CD4-positive, alpha-beta memory T cell (primary cell): ENCODE measurements around the gene CENPN. TPM values are rescaled to one million over a fixed set of nuclear protein-coding genes. Genes with fewer than 3 reads are reported as not detected.

ENCODE experiments used
- CTCF ChIA-PET: fragments of 350-600 bp; sonication (Branson Sonifier 250); formaldehyde crosslinking; loops from one replicate; lab custom pipeline; 2021; ENCODE audit warnings: inconsistent platforms; ENCODE audit not compliant: partially characterized antibody; lab: Charles Lee
- POLR2A ChIA-PET: fragments of 350-600 bp; sonication (Branson Sonifier 250); formaldehyde crosslinking; loops from one replicate; lab custom pipeline; 2021; ENCODE audit not compliant: partially characterized antibody; lab: Charles Lee
- DNase-seq, 5 donors: peaks; one replicate each; pipeline versions ENCODE4 v3.0.0 to v3.0.0-alpha.2; 2020 to 2022; ENCODE audit warnings: mixed read lengths in 1 of 5
- H3K27ac ChIP-seq: one replicate; pipeline ENCODE4 v1.7.0; 2013; ENCODE audit warnings: low read depth, low read length
- H3K27me3 ChIP-seq: 2 replicates; pipeline ENCODE4 v1.7.0; 2013; ENCODE audit warnings: mild to moderate bottlenecking, low read length, moderate library complexity; ENCODE audit not compliant: insufficient read depth
- H3K36me3 ChIP-seq: 2 replicates; pipeline ENCODE4 v1.7.0; 2013; ENCODE audit warnings: mild to moderate bottlenecking, low read length, moderate library complexity; ENCODE audit not compliant: insufficient read depth
- H3K4me1 ChIP-seq: 2 replicates; pipeline ENCODE4 v1.7.0; 2013; ENCODE audit warnings: mild to moderate bottlenecking, low read length, moderate library complexity; ENCODE audit not compliant: insufficient read depth
- H3K4me3 ChIP-seq, 2 donors: one replicate each; pipeline ENCODE4 v1.7.0; 2013; ENCODE audit warnings: low read length in 2 of 2, mild to moderate bottlenecking in 1 of 2
- H3K9me3 ChIP-seq, 2 donors: one replicate each; pipeline ENCODE4 v1.7.0; 2013; ENCODE audit warnings: low read length in 2 of 2, control low read depth in 1 of 2; ENCODE audit not compliant: control insufficient read depth in 1 of 2
- H3K27ac Mint-ChIP-seq, 7 donors: one replicate each; pipeline ENCODE4 v1.8.0; 2020 to 2021; ENCODE audit warnings: mixed read lengths in 7 of 7, mild to moderate bottlenecking in 6 of 7, inconsistent platforms in 3 of 7, moderate library complexity in 3 of 7
- H3K27me3 Mint-ChIP-seq, 2 donors: one replicate each; pipeline ENCODE4 v1.8.0; 2020 to 2021; ENCODE audit warnings: mixed read lengths in 2 of 2
- H3K36me3 Mint-ChIP-seq, 2 donors: one replicate each; pipeline ENCODE4 v1.8.0; 2020 to 2021; ENCODE audit warnings: mixed read lengths in 2 of 2, inconsistent platforms in 1 of 2, mild to moderate bottlenecking in 1 of 2
- H3K4me1 Mint-ChIP-seq, 4 donors: one replicate each; pipeline ENCODE4 v1.8.0; 2020 to 2021; ENCODE audit warnings: mixed read lengths in 4 of 4, mild to moderate bottlenecking in 1 of 4
- H3K4me3 Mint-ChIP-seq, 8 donors: one replicate each; pipeline ENCODE4 v1.8.0; 2020 to 2021; ENCODE audit warnings: mixed read lengths in 8 of 8, mild to moderate bottlenecking in 7 of 8, moderate library complexity in 6 of 8, inconsistent platforms in 3 of 8
- H3K9me3 Mint-ChIP-seq, 8 donors: one replicate each; pipeline ENCODE4 v1.8.0; 2020 to 2021; ENCODE audit warnings: mixed read lengths in 8 of 8, mild to moderate bottlenecking in 5 of 8, inconsistent platforms in 3 of 8, moderate library complexity in 1 of 8
- intact Hi-C: fragments of 100-400 bp; cut with micrococcal nuclease; formaldehyde crosslinking; loops from one replicate; pipeline ENCODE4 v1.15.1; 2023
- polyA plus RNA-seq, 2 donors: library from polyadenylated mRNA; unstranded; fragments of 300-500 nt; fragmentation: Illumina TruSeq; gene quantifications; one replicate each; pipeline ENCODE4 v1.2.3, GENCODE V29; 2021
- total RNA-seq, 2 experiments: library from RNA; stranded (reverse); gene quantifications; one replicate each; pipeline ENCODE4 v1.2.3, GENCODE V29; 2021

The CENPN gene
- total and polyA plus RNA-seq, 4 experiments from 2014 or later, result 2.9 to 4.0 (median 3.6) TPM

- Histone ChIP-seq H3K4me1 (peaks cover 29% of the 10 kb centered on the region), H3K4me3 (peak overlapping the region; percentile 56 to 68), H3K9me3 (no peaks in the 10 kb centered on the region), H3K36me3 (peaks cover under 1% of the 10 kb centered on the region), H3K27ac (peak overlapping the region; percentile 50), H3K27me3 (no peaks in the 10 kb centered on the region)
- intact Hi-C loops, result loop anchor here (1.0 kb wide), 3 partner anchors 29 to 60 kb away; partner anchors contain the start of genes C16orf46, CENPN and GCSH
- Mint-ChIP-seq H3K27ac (peak overlapping the region; percentile 35 to 89 (median 85)), H3K4me3 (peak overlapping the region; percentile 83 to 91 (median 88)), H3K9me3 (no peaks in the 10 kb centered on the region), H3K27me3 (no peaks in the 10 kb centered on the region), H3K36me3 (peaks cover 8 to 11% of the 10 kb centered on the region in 2 donors), H3K4me1 (peaks cover 21 to 42% (median 30%) of the 10 kb centered on the region in 4 donors)
- ChIA-PET CTCF (interaction anchor here (0.6 to 6.4 kb wide), 17 partner anchors 10 to 56 kb away, joined by 3 to 91 read pairs (median 5); partner anchors contain the start of genes C16orf46, CENPN and CMC2), POLR2A (interaction anchor here (0.6 to 6.7 kb wide), 9 partner anchors 9 to 279 kb away, joined by 3 to 66 read pairs (median 4); partner anchors contain the start of genes C16orf46, CENPN, CMC2 and GAN)
- DNase-seq, result peak in 1 of 5 donors; percentile 62
Observed at GRCh38 chr16:81035975-81036750, 29.1 kb downstream of the CENPN start.

- DNase-seq, result no peak
- peak overlapping the region; percentile 83 to 91 (median 88) for H3K4me3 Mint-ChIP-seq
- no peaks in the 10 kb centered on the region for H3K9me3 Mint-ChIP-seq
- intact Hi-C loops, result no loop called here
- ChIA-PET POLR2A (interaction anchor here (1.0 to 6.7 kb wide), 4 partner anchors 22 to 40 kb away, joined by 4 to 66 read pairs (median 24); partner anchors contain the start of genes C16orf46, CENPN and CMC2), CTCF (interaction anchor here (1.2 to 6.4 kb wide), 8 partner anchors 17 to 44 kb away, joined by 3 to 91 read pairs (median 15); partner anchors contain the start of genes C16orf46, CENPN and CMC2)
- peaks cover 14 to 17% of the 10 kb centered on the region in 2 donors for H3K36me3 Mint-ChIP-seq
- H3K27ac Mint-ChIP-seq, result peak overlapping the region; percentile 35 to 89 (median 85)
- peak overlapping the region; percentile 56 to 68 for H3K4me3 ChIP-seq
- peaks cover 21 to 42% (median 32%) of the 10 kb centered on the region in 4 donors for H3K4me1 Mint-ChIP-seq
- H3K27ac ChIP-seq, result peak overlapping the region; percentile 50
- H3K27me3 ChIP-seq, result no peaks in the 10 kb centered on the region
- peaks cover 29% of the 10 kb centered on the region for H3K4me1 ChIP-seq
- H3K9me3 ChIP-seq, result no peaks in the 10 kb centered on the region
- H3K27me3 Mint-ChIP-seq, result no peaks in the 10 kb centered on the region
- H3K36me3 ChIP-seq, result peaks cover 7% of the 10 kb centered on the region
Observed at GRCh38 chr16:81036751-81037350, 29.8 kb downstream of the CENPN start.

- Histone ChIP-seq H3K4me1 (peaks cover 28% of the 10 kb centered on the region), H3K9me3 (no peaks in the 10 kb centered on the region), H3K4me3 (no peak overlapping the region), H3K27ac (no peak overlapping the region), H3K27me3 (no peaks in the 10 kb centered on the region), H3K36me3 (peaks cover 35% of the 10 kb centered on the region)
- Mint-ChIP-seq H3K27ac (peak overlapping the region in 1 of 7 donors; percentile 53), H3K36me3 (peaks cover 45 to 48% of the 10 kb centered on the region in 2 donors), H3K9me3 (peaks cover 0 to 2% (median 0%) of the 10 kb centered on the region in 8 donors), H3K4me1 (peaks cover 21 to 41% (median 29%) of the 10 kb centered on the region in 4 donors), H3K4me3 (no peak overlapping the region), H3K27me3 (no peaks in the 10 kb centered on the region)
- CTCF ChIA-PET, result no interaction called here
- POLR2A ChIA-PET, result no interaction called here
- intact Hi-C loops, result no loop called here
- no peak for DNase-seq
Observed at GRCh38 chr16:81040131-81040530, 33.1 kb downstream of the CENPN start.

- peak overlapping the region in 2 of 7 donors; percentile 23 to 53 for H3K27ac Mint-ChIP-seq
- H3K9me3 ChIP-seq, result no peaks in the 10 kb centered on the region
- peaks cover 20 to 38% (median 28%) of the 10 kb centered on the region in 4 donors for H3K4me1 Mint-ChIP-seq
- no peaks in the 10 kb centered on the region for H3K27me3 Mint-ChIP-seq
- no peak for DNase-seq
- H3K36me3 ChIP-seq, result peaks cover 35% of the 10 kb centered on the region
- peaks cover 25% of the 10 kb centered on the region for H3K4me1 ChIP-seq
- intact Hi-C loops, result no loop called here
- CTCF ChIA-PET, result no interaction called here
- no peak overlapping the region for H3K4me3 ChIP-seq
- H3K4me3 Mint-ChIP-seq, result no peak overlapping the region
- peaks cover 50 to 53% of the 10 kb centered on the region in 2 donors for H3K36me3 Mint-ChIP-seq
- no peak overlapping the region for H3K27ac ChIP-seq
- POLR2A ChIA-PET, result no interaction called here
- peaks cover 0 to 2% (median 0%) of the 10 kb centered on the region in 8 donors for H3K9me3 Mint-ChIP-seq
- no peaks in the 10 kb centered on the region for H3K27me3 ChIP-seq
Observed at GRCh38 chr16:81040842-81041241, 33.8 kb downstream of the CENPN start.

GRCh38 chr16:81041696-81042095 lies 34.7 kb downstream of the CENPN start:
- H3K36me3 ChIP-seq, result peaks cover 35% of the 10 kb centered on the region

GRCh38 chr16:81042821-81043220 lies 35.8 kb downstream of the CENPN start:
- Histone ChIP-seq H3K27me3 (no peaks in the 10 kb centered on the region), H3K27ac (no peak overlapping the region), H3K36me3 (peaks cover 35% of the 10 kb centered on the region), H3K4me3 (no peak overlapping the region), H3K4me1 (peaks cover 10% of the 10 kb centered on the region), H3K9me3 (no peaks in the 10 kb centered on the region)
- intact Hi-C loops, result no loop called here
- POLR2A ChIA-PET, result no interaction called here
- DNase-seq, result no peak
- Mint-ChIP-seq H3K4me1 (peaks cover 8 to 23% (median 14%) of the 10 kb centered on the region in 4 donors), H3K36me3 (peaks cover 51 to 57% of the 10 kb centered on the region in 2 donors), H3K27ac (no peak overlapping the region), H3K27me3 (no peaks in the 10 kb centered on the region), H3K4me3 (no peak overlapping the region), H3K9me3 (peaks cover 0 to 2% (median 0%) of the 10 kb centered on the region in 8 donors)
- CTCF ChIA-PET, result no interaction called here

More at GRCh38 chr16:81041696-81042095, 34.7 kb downstream of the CENPN start:
- Mint-ChIP-seq H3K9me3 (peaks cover 0 to 2% (median 0%) of the 10 kb centered on the region in 8 donors), H3K4me1 (peaks cover 17 to 34% (median 24%) of the 10 kb centered on the region in 4 donors), H3K4me3 (no peak overlapping the region), H3K27ac (no peak overlapping the region), H3K36me3 (peaks cover 50 to 53% of the 10 kb centered on the region in 2 donors), H3K27me3 (no peaks in the 10 kb centered on the region)
- intact Hi-C loops, result no loop called here
- H3K4me1 ChIP-seq, result peaks cover 21% of the 10 kb centered on the region
- no peak for DNase-seq
- H3K9me3 ChIP-seq, result no peaks in the 10 kb centered on the region
- no peak overlapping the region for H3K27ac ChIP-seq
- no peaks in the 10 kb centered on the region for H3K27me3 ChIP-seq
- ChIA-PET CTCF (no interaction called here), POLR2A (no interaction called here)
- H3K4me3 ChIP-seq, result no peak overlapping the region
